GM21360 (cell line): ENCODE data around the gene SOX21.

ENCODE experiments used
- ATAC-seq: cut with Tn5 transposase; IDR thresholded peaks from one replicate; pipeline ENCODE4 v1.9.1; 2021; ENCODE audit warnings: mild to moderate bottlenecking, moderate library complexity; ENCODE audit not compliant: unreplicated experiment

Gene SOX21

DNA sequence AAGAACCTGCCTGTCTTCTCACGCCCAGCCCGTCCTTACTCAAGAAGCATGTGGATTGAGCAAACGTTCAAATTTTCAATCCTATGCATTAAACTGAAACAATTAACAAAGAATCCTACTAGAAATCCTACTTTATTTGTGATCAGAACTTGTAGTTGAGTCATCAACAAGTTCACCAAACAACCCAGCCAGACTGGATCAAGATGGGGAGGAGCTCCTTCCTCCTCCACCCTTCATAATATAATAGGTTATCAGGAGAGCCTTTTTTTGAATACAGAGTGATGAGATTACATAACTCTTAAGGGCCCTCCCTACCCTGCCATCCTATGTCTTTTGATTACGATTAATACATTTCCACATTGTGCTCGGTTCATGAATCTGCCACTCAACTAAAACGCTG is 32.7 kb downstream of the SOX21 start:
- no peak for ATAC-seq

DNA sequence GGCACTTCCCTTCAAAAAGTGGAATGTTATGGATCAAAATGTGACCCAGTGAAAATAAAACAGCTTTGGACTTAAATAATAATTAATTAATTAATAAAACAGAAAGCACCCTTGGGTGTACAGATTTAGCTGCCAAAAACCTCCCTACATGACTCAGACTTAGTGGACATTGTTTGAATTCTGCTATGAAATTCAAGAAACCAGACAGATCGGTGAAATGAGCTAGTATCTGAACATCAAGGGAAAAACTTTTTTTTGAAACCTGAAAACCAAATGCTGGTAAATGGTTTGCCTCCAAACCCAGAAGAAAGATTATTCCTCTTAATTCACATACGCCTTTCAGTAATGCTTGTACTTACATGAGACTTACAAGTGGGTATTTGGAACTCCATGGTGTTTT is 33.5 kb downstream of the SOX21 start:
- no peak for ATAC-seq

DNA sequence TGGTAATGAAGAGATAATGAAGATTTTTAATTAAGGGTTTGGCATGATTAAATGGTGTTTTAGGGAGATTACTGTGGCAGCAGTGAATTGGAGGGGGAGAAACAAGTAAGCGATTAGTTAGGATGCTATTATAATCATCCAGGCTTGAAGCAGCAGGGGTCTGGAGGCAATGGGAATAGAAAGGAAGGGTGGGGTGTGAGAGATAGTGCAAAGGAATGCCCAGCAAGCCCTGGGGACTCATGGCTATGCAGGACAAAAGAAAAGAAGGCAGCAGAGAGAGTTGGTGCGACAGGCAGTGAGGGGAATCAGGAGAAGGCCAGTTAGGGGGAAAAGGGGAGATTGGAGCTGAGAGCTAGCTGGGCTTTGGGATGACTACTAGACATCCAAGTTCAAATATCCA is 34.5 kb downstream of the SOX21 start:
- ATAC-seq = no peak

DNA sequence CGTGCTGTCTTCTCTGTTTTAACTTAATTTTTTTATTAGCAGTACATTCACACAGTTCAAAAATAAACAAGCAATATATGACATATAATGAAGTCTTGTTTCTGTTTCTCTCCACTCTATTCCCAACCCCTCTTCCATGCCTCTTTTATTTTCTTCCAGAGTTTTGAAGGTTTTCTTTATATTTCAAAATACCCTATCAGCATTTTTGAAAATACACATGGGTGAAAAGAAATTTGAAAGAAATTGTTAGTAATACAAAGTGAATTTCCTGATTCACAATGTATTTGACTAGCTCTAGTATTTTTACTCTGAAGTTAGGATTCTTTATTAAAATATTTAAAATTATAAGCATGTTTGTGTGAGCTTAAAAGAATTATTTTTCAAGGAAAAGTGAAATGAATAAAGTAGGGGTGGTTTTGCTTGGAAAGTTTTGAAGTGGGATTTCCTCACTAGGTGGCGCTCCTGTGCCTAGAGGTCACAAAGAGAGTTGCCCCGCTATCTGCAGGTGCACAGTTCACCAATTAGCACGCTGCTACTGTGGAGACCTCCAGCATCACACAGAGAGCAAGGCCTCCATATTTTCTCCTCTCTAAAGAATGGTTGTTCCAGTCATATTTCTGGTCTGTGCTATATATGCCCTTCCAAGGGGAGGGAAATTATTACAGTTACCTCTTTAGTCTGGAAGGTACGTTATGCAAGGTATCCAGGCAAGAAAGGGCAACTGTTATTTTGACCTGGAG is 37.6 kb downstream of the SOX21 start:
- no peak for ATAC-seq

DNA sequence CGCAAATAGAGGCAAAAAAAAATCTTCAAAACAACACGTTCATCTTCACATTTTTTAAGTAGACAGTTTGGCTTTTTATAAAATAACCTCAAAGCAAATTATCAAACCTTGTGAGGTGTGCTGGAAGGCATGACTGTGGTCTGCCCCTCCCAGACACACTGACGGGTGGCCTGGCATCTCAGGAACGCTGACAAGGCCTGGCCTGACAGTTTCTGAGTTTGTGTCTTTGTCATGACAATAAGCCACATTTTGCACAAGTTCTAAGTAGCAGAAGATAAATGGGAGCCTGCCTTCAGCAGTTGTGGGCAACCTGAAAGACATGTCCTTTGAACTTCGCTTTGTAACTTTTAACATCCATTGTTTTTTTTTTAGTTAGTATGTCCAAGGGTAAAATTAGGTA is 38.5 kb downstream of the SOX21 start:
- no peak for ATAC-seq

DNA sequence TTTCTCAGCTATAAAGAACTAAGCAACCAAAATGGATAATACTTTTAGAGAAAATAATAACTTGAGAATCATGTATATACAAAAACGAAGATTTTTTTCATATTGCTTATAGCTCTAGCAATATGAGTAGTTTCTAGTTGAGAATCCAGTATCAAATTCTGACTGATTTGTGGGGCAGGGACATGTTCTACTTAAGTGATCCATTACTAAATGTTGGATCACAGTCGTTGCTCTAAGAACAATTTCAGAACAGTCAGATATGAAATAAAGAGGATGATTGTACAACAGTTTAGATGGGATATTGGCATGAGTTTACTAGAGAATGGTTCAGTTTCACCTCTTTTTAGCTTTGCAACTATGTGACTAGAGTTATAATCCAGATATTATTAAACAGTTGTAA is 39.9 kb downstream of the SOX21 start:
- ATAC-seq = no peak

DNA sequence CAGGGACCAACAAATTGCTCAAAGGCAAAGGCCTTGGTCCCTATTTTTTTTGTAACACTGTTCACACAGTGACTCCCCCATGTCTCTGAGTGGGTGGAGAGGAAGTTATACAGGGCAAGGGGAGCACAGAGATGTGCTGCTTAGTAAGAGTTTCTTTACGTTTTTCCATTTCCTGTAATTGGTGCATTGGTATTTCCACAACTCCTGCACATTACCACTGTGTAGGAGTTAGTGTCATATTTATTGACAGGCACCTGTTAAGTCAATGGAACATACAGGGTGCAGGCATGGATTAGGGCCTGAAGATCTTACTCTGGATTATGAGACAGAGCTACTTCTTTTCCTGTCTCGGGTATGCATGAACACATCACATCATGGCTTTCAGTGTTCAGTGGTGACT is 45.2 kb downstream of the SOX21 start:
- ATAC-seq = no peak

DNA sequence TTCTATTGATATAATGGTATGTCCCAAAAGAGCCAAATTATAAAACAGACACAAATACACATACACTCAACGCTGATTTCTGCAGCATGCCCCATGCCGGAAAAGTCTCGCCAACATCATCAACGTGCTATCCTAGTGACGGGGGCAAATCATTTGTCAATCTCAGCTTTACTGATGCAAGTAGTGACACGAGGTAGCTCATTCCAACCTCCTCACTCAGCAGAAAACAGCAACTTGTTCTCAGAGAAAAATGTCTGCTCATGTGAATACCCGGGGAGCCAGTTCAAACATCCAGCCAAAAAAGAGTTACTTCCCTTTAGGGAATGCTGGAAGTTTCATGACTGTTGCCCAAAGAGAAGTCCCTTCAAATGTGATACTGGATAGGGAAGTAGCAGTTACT is 46.3 kb downstream of the SOX21 start:
- ATAC-seq = no peak

DNA sequence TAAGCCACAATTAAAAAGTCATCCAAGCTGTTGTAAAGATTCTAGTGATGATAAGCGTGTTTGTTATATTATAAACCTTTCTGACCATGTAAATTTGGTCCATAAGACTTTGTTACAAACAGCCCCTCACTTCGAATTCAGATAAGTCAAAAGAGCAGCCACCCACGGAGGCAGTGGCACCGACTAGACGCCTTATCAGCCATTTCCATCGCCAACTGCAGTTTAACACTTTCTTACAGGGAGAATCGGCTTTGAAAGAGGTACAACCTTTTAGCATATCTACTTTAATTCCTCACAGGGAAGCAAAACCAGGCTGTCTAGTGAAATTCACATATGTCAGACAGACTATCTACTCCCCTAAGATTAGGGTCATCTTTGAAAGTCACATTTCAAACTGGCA is 47.5 kb downstream of the SOX21 start:
- ATAC-seq = no peak

DNA sequence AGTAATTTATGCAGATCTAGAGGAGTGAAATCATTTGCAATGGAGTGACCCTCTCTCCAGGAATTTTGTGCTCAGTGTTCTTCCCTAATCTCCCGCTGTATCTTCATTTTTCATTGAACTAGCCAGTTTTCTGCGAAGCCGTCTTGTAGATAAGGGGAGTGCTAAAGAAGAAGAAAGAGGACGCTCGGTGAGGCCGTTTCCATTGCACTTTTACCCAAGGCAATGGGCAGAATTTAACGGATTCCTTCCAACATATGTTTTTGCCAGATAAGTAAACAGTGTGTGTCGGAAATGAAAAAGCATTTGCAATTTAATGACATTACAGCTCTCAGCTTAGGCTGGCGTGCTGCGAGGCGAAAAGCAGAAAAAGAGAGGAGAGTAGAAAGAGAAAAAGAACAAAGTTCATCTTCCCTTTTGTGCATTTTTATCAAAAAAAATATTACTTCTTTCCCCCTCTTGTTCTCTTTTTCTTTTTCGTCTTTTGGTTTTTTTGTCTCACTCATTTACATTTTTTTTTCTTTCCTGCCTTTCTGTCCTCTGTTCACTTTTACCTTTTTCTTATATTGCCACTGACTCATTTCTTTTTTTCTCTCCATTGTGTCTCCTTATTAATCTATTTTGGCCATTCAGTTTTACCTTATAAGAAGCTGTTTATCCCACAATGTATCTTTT is 49.9 kb downstream of the SOX21 start:
- no peak for ATAC-seq

DNA sequence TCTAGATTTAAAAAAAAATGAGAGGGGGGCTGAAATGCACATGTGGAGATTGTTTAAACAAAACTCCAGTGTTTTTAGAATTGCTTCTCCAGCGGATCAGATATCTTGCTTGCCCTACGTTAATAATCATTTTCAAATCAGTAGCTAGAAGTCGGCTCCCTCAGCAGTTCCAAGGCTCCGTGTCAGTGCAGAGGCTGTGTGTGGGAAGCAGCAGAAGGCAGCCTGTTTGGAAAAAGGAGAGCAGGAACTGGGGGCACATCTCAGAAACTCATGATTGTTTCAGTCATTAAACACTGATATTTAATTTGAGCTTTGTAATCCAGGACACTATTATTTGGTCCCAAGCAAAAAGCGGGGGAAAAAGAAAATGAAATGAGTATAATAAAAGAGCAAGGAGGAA is 50.9 kb downstream of the SOX21 start:
- no peak for ATAC-seq

DNA sequence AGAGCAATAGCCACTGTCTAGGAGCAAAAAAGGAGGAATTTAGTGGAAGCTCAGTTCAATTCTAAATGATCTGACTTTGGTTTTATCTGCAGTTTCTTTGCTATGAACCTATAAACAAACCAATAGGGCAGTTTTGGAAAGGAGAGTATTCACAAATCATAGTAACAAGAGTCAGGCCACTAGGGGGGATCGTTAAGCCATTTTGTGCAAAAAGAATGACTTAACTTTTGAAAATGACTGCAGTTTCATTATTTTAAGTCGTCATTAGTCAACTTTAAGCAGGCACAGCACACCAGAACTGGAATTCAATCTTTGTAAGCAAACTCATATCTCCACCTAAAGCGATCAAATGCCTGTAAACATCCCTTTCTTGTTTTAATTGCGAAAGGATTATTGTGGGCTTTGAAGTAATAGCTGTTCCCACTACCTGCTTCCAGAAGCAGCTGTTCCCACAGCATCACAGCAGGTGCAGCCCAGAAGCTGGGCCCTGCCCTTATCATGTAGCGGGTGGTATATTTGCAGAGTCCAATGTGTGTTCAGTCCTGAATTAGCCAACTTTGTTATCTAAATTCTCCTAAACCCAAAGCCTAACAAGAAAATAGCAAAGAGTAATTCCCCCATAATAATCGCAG is 51.5 kb downstream of the SOX21 start:
- no peak for ATAC-seq
